ENCODE measurements around the gene SMPDL3A.

DNA sequence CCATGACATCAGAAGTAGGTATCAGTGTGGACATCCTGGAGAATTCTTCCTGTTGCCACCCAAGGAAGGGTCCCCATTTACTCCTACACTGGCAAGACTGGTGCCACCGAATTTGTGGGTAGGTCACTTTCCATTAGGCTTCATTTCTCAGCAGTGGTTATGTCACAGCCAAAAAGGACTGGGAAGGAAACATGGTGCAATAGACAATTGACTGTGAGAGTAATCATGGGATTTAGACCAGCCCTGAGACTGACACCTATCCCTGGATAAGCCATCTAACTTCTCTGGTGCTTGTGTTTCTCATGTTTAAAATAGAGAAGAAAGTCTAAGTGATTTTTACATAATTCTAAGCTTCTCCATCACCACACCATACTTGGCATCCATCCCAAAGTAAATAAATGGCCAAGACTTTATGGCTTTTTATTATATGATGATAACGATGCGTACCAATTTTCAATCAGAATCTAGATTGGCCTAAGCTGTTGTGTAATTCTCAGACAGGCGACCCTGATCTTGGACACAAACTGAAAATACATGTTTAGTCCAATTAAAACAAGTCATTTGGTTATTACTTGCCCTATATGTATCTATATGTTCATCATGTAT is 10.2 kb downstream of the SMPDL3A start:
- TF ChIP-seq, protein P1, sequence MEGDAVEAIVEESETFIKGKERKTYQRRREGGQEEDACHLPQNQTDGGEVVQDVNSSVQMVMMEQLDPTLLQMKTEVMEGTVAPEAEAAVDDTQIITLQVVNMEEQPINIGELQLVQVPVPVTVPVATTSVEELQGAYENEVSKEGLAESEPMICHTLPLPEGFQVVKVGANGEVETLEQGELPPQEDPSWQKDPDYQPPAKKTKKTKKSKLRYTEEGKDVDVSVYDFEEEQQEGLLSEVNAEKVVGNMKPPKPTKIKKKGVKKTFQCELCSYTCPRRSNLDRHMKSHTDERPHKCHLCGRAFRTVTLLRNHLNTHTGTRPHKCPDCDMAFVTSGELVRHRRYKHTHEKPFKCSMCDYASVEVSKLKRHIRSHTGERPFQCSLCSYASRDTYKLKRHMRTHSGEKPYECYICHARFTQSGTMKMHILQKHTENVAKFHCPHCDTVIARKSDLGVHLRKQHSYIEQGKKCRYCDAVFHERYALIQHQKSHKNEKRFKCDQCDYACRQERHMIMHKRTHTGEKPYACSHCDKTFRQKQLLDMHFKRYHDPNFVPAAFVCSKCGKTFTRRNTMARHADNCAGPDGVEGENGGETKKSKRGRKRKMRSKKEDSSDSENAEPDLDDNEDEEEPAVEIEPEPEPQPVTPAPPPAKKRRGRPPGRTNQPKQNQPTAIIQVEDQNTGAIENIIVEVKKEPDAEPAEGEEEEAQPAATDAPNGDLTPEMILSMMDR (IDR thresholded peaks at IDR 0.05; ENCODE audit: extremely low read depth in 1 of 2, insufficient read depth in 1 of 2, low read depth in 1 of 2, low read length in 2 of 2) = no peak
- TF ChIP-seq EZH2 (IDR thresholded peaks at IDR 0.05; ENCODE audit: borderline replicate concordance, low read depth, low read length, severe bottlenecking) = no peak
- no peak for TF ChIP-seq JUN (IDR thresholded peaks at IDR 0.05; ENCODE audit: borderline replicate concordance, insufficient read depth, insufficient read length, low read depth)
- no peak for TF ChIP-seq MYC (IDR thresholded peaks at IDR 0.05; ENCODE audit: low read depth, low read length)
- no peak for TF ChIP-seq POLR2A (IDR thresholded peaks at IDR 0.05; ENCODE audit: low read depth, low read length)

Data from endothelial cell of umbilical vein (primary cell).